OCI-M1 (cell line): ENCODE data around the gene CFDP1.
A peak's percentile ranks its signal among the peaks of the same experiment; 100 is the strongest.

Experiments
- DNase-seq: peaks from one replicate; lab custom pipeline; 2025; lab: John Stamatoyannopoulos, UW

Gene CFDP1

DNA sequence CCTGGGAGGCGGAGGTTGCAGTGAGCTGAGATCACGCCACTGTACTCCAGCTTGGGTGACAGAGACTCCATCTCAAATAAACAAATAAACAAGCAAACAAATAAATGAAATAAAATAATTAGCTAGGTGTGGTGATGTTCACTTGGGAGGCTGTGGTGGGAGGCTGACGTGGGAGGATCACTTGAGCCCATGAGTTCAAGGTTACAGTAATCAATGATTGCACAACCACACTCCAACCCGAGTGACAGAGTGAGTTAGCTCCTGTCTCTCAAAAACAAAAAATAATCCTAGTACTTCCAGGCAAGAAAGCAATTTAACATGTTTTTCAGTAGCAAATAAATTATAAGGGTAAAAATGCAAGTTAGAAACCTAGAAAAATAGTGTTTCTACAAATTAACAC, 26.4 kb downstream of the CFDP1 start:
- DNase-seq, result no peak

GRCh38 chr16:75402821-75403475, 30.4 kb downstream of the CFDP1 start:
- peak; percentile 55 for DNase-seq

DNA sequence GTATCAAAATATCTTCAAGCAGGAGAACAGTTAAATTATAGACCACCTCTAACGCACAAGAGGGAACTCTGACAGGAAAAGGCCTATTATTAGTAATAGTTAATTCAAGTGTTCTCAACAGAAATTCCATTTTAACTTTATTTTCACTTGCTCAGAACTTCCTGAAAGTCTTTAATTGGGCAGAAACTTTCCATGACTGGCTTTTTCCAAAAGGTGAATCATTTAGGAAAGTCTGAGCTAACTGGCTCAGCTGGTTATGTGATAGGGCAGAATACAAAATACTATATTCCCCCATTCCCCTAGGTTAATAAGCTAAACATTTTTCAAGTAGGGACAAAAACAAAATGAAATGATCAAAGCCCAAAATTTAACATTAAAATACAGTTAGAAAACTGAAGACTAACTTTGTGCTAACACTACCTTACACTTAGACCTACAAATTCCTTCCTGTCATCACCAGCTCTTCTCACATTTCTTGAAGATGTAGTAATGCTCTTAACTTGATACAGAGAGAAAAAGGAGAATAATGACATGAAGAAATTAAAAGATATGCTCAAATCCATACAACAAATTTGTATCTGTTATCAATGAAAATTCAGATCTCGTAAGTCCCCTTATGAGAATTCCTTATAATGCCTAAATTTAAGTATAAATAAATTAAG, 31.0 kb downstream of the CFDP1 start:
- peak; percentile 11 for DNase-seq

DNA sequence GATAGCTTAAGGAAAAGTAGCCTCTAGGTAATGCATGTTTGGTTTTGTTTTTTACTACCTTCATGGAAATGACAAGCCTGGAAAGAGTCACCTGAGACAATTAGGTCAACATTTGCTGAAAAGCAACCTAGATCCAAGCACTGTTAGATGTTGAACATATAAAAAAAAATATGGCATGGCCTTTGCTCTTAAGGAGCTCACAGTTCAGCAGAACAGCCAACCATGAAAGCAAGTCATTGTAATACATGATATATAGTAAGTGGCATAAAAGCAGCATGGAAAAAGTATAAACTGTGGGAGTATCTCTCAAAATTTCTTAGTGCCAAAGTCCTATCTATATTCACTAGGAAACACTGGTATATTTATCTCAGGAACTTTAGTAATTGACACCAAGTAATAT, 31.6 kb downstream of the CFDP1 start:
- no peak for DNase-seq

GRCh38 chr16:75398333-75398732, 35.0 kb downstream of the CFDP1 start:
- no peak for DNase-seq

GRCh38 chr16:75394941-75395340, 38.4 kb downstream of the CFDP1 start:
- DNase-seq, result no peak

- DNase-seq, result no peak
These were observed 40.4 kb downstream of the CFDP1 start for GRCh38 chr16:75392906-75393305.

GRCh38 chr16:75390926-75391653, 42.2 kb downstream of the CFDP1 start:
- DNase-seq, result no peak

DNA sequence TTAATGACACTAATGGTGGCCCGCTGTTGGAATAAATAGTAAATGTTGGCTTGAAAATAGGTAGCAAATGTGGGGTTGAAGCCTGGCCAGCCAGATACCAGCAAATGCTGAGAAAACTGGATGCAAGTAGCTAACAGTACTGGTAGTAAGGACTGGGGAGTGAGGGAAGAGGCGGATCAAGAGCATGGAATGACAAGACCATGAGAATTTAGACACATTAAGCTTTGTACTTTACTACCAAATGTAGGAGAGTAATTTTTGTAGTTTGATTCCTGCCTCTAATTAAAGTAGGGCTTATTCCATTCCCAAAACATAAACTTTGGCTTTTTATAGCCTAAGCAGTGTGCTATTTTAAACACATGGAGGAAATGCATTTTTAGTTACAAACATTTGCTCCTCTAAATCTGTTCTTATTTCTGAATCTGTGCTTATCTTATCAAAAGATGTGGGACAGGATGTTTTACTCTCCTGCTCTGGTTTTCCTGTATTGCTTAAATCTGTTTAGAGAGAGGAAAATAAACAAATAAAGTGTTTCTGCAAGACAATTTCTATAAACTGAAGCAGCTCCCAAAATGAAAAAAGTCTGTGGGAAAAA, 44.1 kb downstream of the CFDP1 start:
- DNase-seq, result no peak

DNA sequence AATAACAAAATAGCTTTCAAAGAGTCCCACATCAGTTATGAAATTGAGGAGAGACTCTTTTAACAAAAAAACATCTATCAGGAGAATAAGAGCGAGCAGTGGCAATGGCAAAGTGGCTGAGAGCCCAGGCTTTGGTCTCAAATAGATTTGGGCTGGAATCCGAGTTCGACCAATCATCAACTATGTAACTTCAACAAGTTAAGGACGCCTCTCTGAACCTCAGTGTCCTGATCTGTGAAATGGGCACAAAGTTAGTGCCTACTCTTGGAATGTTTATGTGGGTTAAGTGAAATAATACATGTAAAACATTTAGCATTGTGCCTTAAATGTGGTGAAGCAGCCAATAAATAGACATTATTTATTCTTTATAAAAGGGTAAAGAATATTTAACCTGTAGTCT, 45.4 kb downstream of the CFDP1 start:
- no peak for DNase-seq

GRCh38 chr16:75385507-75386152, 47.7 kb downstream of the CFDP1 start:
- peak; percentile 86 for DNase-seq

DNA sequence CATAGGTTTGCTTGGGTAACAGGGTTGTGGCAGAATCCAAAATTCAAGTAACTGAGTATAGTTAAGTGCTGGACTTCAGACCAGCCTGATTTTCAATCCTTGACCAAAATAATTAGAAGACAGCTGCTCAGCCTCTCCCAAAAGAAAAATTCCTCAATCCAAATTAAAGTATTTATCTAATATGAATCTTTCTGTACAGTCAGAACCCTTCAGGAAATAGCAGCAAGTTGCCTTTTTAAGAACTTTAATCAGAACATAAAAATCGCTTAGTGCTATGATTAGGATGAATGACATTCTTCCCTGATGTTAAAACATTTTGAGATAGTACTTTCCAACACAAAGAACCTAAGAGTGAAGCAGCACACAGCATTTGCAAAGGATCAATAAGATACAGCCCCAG, 50.2 kb downstream of the CFDP1 start:
- DNase-seq, result no peak

- DNase-seq, result no peak
These were observed 50.7 kb downstream of the CFDP1 start for GRCh38 chr16:75382611-75383010.

DNA sequence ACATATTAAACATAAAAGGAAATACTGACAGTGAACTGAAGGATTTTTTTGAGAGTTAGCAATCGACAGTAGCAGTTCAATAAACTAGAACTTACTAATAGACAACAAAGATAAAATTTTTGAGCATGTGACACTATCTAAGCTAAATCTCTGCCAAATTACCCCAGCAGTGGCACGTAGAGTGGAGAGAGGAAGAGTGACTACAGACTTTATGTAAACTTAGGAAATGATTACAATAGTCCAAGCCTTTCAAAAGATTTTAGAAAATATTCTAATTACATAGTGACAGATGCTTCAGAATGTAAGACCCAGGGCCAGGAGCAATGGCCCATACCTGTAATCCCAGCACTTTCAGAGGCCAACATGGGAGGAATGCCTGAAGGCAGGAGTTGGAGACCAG, 52.4 kb downstream of the CFDP1 start:
- peak; percentile 33 for DNase-seq

GRCh38 chr16:75379911-75380847, 53.1 kb downstream of the CFDP1 start:
- peak; percentile 88 for DNase-seq

DNA sequence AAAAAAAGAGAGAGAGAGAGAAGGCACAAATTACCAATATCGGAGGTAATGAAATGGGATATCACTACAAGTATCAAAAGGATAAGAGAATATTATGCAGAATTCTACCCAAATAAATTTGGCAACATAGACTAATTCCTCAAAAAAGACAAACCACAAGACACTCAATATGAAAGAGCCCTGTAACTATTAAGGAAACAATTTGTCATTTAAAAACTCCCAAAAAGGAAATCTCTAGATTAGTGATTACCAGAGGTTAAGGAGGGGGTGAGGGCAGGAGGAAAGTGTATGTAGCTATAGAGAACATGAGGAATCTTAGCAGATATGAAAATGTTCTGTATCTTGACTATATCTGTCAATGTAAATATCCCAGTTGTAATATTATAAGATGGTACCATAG, 54.0 kb downstream of the CFDP1 start:
- no peak for DNase-seq

- DNase-seq, result no peak
These were observed 54.7 kb downstream of the CFDP1 start for GRCh38 chr16:75378616-75379015.

DNA sequence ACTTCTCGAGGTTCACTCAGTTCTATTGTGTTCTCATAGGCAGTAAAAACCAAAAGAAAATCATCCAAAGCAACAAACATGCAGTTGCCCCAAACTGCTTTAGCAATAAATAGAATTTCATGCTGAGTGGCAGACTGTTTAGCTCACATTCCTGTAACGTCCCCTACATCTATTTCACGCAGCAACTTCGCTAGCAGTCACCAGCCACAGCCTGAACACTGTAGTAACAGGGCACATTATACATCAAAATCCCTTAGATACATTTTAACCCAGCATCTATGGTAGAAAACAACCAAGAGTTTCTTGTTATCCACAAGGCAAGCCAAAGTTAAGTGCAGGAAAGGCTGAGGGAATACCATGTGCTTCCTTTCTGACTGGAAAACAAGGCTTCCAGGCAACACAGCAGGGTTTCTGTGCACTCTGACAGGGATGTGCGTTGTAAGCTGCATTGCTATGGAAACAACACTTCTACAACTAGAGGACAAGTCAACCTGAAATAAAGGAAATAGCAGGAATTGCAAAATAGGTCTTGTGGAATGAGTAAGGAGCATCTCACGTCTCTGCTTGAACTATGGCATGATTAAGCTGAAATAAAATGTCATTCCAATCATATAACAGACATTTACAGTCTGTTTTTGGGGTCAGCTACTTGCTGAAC, 55.4 kb downstream of the CFDP1 start:
- DNase-seq, result no peak

DNA sequence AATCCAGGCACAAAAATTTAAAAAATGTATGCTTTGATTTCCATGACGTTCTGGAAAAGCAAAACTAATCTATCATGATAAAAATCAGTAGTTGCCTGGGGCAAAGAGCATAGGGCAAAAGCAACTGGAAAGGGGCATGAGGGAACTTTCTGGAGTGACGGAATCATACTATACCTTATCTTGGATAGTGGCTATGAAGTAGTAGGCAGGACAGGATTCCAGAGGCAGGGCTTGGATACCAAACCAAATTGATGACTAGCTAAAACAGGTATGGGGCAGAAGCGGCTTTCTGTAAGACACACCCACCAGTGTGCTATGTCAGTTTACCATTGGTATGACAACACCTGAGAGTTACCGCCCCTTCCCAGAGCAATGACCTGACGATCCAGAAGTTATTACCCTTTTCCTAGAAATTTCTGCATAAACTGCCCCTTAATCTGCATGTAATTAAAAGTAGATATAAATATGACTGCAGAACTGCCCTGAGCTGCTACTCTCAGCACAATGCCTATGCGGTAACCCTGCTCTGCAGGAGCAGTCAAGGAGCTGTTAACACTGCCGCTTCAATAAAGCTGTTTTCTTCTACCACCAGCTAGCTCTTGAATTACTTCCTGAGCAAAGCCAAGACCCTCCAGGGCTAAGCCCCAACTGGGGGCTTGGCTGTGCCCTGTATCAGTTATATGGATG, 56.7 kb downstream of the CFDP1 start:
- DNase-seq, result no peak

DNA sequence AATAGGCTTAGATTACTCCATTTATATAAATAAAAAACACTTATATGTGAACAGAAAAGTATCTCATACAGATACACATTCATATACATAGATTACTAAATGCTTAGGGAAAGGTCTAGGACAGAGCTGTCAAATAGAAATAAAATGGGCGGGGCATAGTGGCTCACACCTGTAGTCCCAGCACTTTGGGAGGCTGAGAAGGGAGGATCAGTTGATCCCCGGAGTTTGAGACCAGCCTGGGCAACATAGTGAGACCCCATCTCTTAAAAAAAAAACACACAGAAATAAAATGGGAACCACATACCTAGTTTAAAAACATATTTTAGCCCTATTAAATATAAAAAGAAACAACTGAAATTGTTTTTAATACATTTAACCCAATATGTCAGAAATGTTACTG, 58.9 kb downstream of the CFDP1 start:
- no peak for DNase-seq
